Stomach (tissue), 9 donors: ENCODE measurements around the gene RNU5B-1. TPM values are rescaled to one million over a fixed set of nuclear protein-coding genes. Genes with fewer than 3 reads are reported as not detected.

Experiments used
- DNase-seq, 2 donors: peaks; one replicate each; pipeline versions ENCODE4 v3.0.0 to v3.0.0-alpha.2; 2013 to 2019
- H3K27ac ChIP-seq, 5 donors: fragments of 200-600 bp in 4 of 5; sonication (generic) in 4 of 5; one replicate each; pipeline ENCODE4 v1.5.1; 2013 to 2019; ENCODE audit warnings: mild to moderate bottlenecking in 1 of 5, moderate library complexity in 1 of 5
- H3K27me3 ChIP-seq, 3 donors: fragments of 200-600 bp; sonication (generic); one replicate each; pipeline ENCODE4 v1.5.1; 2017 to 2019; ENCODE audit warnings: mixed run types in 1 of 3
- H3K36me3 ChIP-seq, 4 donors: fragments of 200-600 bp; sonication (generic); 1 replicate in 3 of 4; 2 replicates in 1 of 4; pipeline ENCODE4 v1.5.1; 2016 to 2019
- H3K4me1 ChIP-seq, 4 donors: fragments of 200-600 bp; sonication (generic); one replicate each; pipeline ENCODE4 v1.5.1; 2016 to 2019
- H3K4me3 ChIP-seq, 4 donors: fragments of 200-600 bp; sonication (generic) in 3 of 4; one replicate each; pipeline ENCODE4 v1.5.1; 2016 to 2019; ENCODE audit warnings: mild to moderate bottlenecking in 1 of 4
- H3K9me3 ChIP-seq, 4 donors: fragments of 200-600 bp; sonication (generic); one replicate each; pipeline ENCODE4 v1.5.1; 2016 to 2019
- EP300 ChIP-seq: sonication (generic); formaldehyde crosslinking; IDR thresholded peaks from one replicate; pipeline ENCODE4 v1.6.1; 2017; ENCODE audit warnings: antibody characterized with exemption
- POLR2A ChIP-seq, 4 donors: fragments of 450-650 bp; IDR thresholded peaks; one replicate each; pipeline ENCODE4 v1.6.1; 2016; ENCODE audit warnings: antibody characterized with exemption in 4 of 4, control low read depth in 2 of 4, mild to moderate bottlenecking in 1 of 4, moderate library complexity in 1 of 4
- POLR2AphosphoS5 ChIP-seq, 3 donors: sonication (generic); formaldehyde crosslinking; IDR thresholded peaks; one replicate each; pipeline ENCODE4 v1.6.1; 2016; ENCODE audit warnings: antibody characterized with exemption in 3 of 3
- WGBS, 5 donors: extraction: QIAGEN DNeasy Blood & Tissue Kit in 3 of 5; methylation state at CpG; one replicate each; pipeline versions ENCODE4 v1.1.5 to v1.1.7; 2013 to 2018; 5-methylcytosine and 5-hydroxymethylcytosine counted together
- intact Hi-C: fragments of 100-400 bp; cut with DNase I; formaldehyde crosslinking; loops from one replicate; pipeline ENCODE4 v1.15.1; 2023; ENCODE audit warnings: low total_unique reads
- polyA plus RNA-seq, 3 donors: library from polyadenylated mRNA; stranded (reverse); fragments of 200-250 nt; gene quantifications; one replicate each; pipeline ENCODE4 v1.2.3, GENCODE V29; 2013
- total RNA-seq, 5 donors: library from RNA; depleted of rRNA; stranded (reverse); fragments of >200 nt; gene quantifications; one replicate each; pipeline versions ENCODE4 v1.1.0 to v1.2.3, GENCODE V29; 2014 to 2016
- TF ChIP-seq, protein P1 (sequence below), 7 experiments: fragments of 450-650 bp in 4 of 7; fragments of 200-600 bp in 3 of 7; sonication (generic) in 3 of 7; IDR thresholded peaks; one replicate each; pipeline ENCODE4 v1.5.1; 2016 to 2019; ENCODE audit warnings: antibody characterized with exemption in 7 of 7, control low read depth in 2 of 7, mild to moderate bottlenecking in 1 of 7
- donor health status: healthy with polysubstance abuse.
- donor health status: Bipolar disorder and iron deficiency.
- donor health status: healthy.

RNU5B-1 gene
- total and polyA plus RNA-seq, 8 donors: not detected

DNA sequence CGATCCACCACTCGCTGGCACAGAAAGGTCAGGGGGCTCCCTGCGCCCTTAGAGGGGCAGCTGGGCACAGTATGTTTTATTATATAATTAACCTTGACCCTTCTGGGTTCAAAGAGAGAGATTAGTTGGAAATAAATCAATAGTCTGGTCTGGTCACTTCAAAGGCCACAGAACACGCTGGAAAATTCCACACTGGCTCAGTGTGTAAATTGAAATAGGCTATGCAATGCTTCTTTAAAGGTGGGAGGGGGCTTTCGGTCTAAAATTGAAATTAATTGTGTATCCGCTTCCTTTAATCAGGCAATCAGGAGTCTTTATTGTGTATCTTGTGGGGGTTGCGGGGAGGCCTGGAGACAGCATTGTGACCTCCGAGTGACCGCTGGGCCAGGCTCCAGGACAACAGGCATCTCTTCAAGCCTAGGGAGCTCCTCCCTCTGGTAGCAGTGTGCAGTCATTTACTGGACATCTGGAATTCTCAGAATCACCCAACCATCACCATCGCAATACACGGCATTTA is 8.0 kb downstream of the RNU5B-1 start:
- intact Hi-C loops: no loop called here
- H3K4me3 ChIP-seq: no peak overlapping the region
- H3K9me3 ChIP-seq: no peaks in the 10 kb centered on the region
- no peaks in the 10 kb centered on the region for H3K27me3 ChIP-seq
- no peak overlapping the region for H3K27ac ChIP-seq
- 52 to 70% (median 61%) methylated on average over 11 of the region's 11 CpGs for WGBS, 5 donors
- peak in 1 of 2 donors; percentile 82 for DNase-seq
- H3K36me3 ChIP-seq: no peaks in the 10 kb centered on the region
- H3K4me1 ChIP-seq: peaks cover 0 to 7% (median 3%) of the 10 kb centered on the region in 4 donors
- TF ChIP-seq, protein P1, sequence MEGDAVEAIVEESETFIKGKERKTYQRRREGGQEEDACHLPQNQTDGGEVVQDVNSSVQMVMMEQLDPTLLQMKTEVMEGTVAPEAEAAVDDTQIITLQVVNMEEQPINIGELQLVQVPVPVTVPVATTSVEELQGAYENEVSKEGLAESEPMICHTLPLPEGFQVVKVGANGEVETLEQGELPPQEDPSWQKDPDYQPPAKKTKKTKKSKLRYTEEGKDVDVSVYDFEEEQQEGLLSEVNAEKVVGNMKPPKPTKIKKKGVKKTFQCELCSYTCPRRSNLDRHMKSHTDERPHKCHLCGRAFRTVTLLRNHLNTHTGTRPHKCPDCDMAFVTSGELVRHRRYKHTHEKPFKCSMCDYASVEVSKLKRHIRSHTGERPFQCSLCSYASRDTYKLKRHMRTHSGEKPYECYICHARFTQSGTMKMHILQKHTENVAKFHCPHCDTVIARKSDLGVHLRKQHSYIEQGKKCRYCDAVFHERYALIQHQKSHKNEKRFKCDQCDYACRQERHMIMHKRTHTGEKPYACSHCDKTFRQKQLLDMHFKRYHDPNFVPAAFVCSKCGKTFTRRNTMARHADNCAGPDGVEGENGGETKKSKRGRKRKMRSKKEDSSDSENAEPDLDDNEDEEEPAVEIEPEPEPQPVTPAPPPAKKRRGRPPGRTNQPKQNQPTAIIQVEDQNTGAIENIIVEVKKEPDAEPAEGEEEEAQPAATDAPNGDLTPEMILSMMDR (IDR thresholded peaks at IDR 0.05): no peak
- no peak for TF ChIP-seq EP300
- TF ChIP-seq POLR2A (IDR thresholded peaks at IDR 0.05): no peak
- TF ChIP-seq POLR2AphosphoS5 (IDR thresholded peaks at IDR 0.05): no peak

DNA sequence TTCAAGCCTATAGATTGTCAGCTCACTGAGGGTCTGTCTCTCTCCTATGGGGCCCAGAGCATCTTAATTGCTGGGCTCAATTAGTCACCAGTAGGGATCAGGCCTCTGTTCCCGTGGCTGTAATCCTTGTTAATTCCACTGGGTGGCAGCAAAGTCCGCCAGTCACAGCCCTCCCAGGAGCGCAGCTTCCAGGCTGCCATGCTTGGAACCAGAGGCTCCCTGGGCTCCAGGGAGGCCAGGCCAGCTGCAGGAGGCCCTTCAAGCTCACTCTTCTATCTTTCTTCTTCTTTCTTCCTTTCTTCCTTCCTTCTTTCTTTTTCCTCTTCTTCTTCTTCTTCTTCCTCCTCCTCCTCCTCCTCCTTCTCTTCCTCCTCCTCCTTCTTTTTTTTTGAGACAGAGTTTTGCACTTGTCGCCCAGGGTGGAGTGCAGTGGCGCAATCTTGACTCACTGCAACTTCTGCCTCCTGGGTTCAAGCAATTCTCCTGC is 14.4 kb downstream of the RNU5B-1 start:
- DNase-seq: peak; percentile 83 to 93
- Histone ChIP-seq H3K27ac (no peak overlapping the region), H3K36me3 (no peaks in the 10 kb centered on the region), H3K9me3 (no peaks in the 10 kb centered on the region), H3K27me3 (peaks cover 0 to 11% (median 0%) of the 10 kb centered on the region in 3 donors), H3K4me3 (no peak overlapping the region), H3K4me1 (peaks cover 0 to 6% (median 0%) of the 10 kb centered on the region in 4 donors)
- intact Hi-C loops: no loop called here
- 32 to 42% (median 38%) methylated on average over 5 of the region's 5 CpGs for WGBS, 5 donors
- peak in 1 of 3 donors; percentile 36 for TF ChIP-seq POLR2AphosphoS5 (IDR thresholded peaks at IDR 0.05)
- no peak for TF ChIP-seq EP300
- TF ChIP-seq, protein P1 (IDR thresholded peaks at IDR 0.05): peak in 5 of 7 experiments; percentile 85 to 95 (median 93)
- no peak for TF ChIP-seq POLR2A (IDR thresholded peaks at IDR 0.05)

DNA sequence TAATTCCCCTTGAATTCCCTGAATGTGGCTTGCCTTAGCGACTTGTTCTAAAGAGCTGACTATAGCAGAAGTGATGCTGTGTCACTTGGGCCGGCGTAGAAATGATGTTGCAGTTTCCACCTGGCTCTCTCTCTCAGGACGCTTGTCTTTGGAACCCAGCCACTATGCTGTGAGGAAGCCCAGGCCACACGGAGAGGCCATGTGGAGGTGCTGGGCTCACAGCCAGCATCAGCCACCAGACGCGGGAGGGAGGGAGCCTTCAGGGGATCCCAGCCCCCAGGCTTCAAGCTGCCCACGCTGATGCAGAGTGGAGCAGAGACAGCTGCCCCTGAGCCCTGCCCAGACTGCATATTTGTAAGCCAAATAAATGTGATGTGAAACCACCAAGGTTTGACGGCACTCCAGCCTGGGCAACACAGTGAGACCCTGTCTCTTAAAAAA is 18.6 kb downstream of the RNU5B-1 start:
- TF ChIP-seq, protein P1 (IDR thresholded peaks at IDR 0.05): no peak
- TF ChIP-seq POLR2AphosphoS5 (IDR thresholded peaks at IDR 0.05): peak in 2 of 3 donors; percentile 16 to 33
- TF ChIP-seq POLR2A (IDR thresholded peaks at IDR 0.05): no peak
- TF ChIP-seq EP300: no peak

DNA sequence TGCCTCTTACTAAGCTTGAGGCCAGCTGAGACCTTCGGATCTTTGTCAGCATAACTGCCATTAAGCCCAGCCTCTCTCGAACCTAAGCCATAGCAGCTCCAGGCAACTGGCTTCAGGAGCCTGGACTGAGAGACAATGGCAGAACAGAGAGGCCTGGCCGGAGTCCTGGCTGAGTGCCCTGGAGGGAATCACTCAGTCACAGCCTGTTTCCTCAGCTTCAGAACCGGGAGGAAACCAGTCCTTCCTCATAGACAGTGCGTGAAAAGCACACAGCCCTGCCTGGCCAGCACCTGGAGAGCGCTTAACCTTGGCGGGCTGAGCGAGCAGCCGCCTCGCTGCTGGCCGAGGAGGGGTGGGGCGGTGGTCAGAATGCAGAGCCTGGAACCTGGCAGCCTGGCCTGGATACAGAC is 21.6 kb downstream of the RNU5B-1 start:
- Histone ChIP-seq H3K36me3 (no peaks in the 10 kb centered on the region), H3K27me3 (peaks cover 0 to 14% (median 0%) of the 10 kb centered on the region in 3 donors), H3K9me3 (no peaks in the 10 kb centered on the region), H3K4me3 (no peak overlapping the region), H3K4me1 (peaks cover 0 to 13% (median 0%) of the 10 kb centered on the region in 4 donors), H3K27ac (no peak overlapping the region)
- no peak for TF ChIP-seq POLR2AphosphoS5 (IDR thresholded peaks at IDR 0.05)
- TF ChIP-seq POLR2A (IDR thresholded peaks at IDR 0.05): no peak
- TF ChIP-seq, protein P1 (IDR thresholded peaks at IDR 0.05): no peak
- no peak for TF ChIP-seq EP300
- DNase-seq: peak in 1 of 2 donors; percentile 74
- intact Hi-C loops: no loop called here
- WGBS, 5 donors: 12 to 22% (median 15%) methylated on average over 9 to 12 of the region's 12 CpGs

More for the DNA sequence above, 18.6 kb downstream of the RNU5B-1 start:
- peak in 1 of 2 donors; percentile 91 for DNase-seq
- Histone ChIP-seq H3K4me3 (no peak overlapping the region), H3K4me1 (peaks cover 0 to 13% (median 0%) of the 10 kb centered on the region in 4 donors), H3K9me3 (no peaks in the 10 kb centered on the region), H3K27ac (peak overlapping the region in 1 of 5 donors; percentile 54), H3K36me3 (no peaks in the 10 kb centered on the region), H3K27me3 (peaks cover 0 to 11% (median 0%) of the 10 kb centered on the region in 3 donors)
- 14 to 20% (median 16%) methylated on average over 9 of the region's 9 CpGs for WGBS, 5 donors
- intact Hi-C loops: loop anchor here (5.0 kb wide), 1 partner anchor 64 kb away; no protein-coding TSS in a partner anchor
